MCF 10A (cell line): ENCODE measurements around the gene TFDP1. TPM values are rescaled to one million over a fixed set of nuclear protein-coding genes. Genes with fewer than 3 reads are reported as not detected.

Experiments
- BruUV-seq: library from RNA; stranded (reverse); fragments of 400-500 nt; replicated peaks from 2 replicates; lab custom pipeline; 2021; lab: Mats Ljungman, UMichigan
- CTCF ChIA-PET: fragments of 300-600 bp; sonication (Branson Sonifier 250); formaldehyde crosslinking; extraction: SDS; loops from one replicate; lab custom pipeline; 2021; ENCODE audit warnings: antibody characterized with exemption, inconsistent platforms; lab: Yijun Ruan, JAX
- POLR2A ChIA-PET: fragments of 300-600, 350-650 bp; sonication (Branson Sonifier 250); formaldehyde crosslinking; extraction: SDS; loops from one replicate; lab custom pipeline; 2020; ENCODE audit warnings: antibody characterized with exemption, inconsistent platforms; lab: Yijun Ruan, JAX
- DNase-seq: peaks from one replicate; pipeline ENCODE4 v3.0.0-alpha.2; 2018; ENCODE audit not compliant: unreplicated experiment
- H3K27ac Mint-ChIP-seq: one replicate; pipeline ENCODE4 v1.8.0; 2022; ENCODE audit warnings: mild to moderate bottlenecking, low read depth, mixed read lengths; ENCODE audit not compliant: unreplicated experiment
- H3K27me3 Mint-ChIP-seq: one replicate; pipeline ENCODE4 v1.8.0; 2022; ENCODE audit warnings: mixed read lengths; ENCODE audit not compliant: insufficient read depth, unreplicated experiment
- H3K36me3 Mint-ChIP-seq: one replicate; pipeline ENCODE4 v1.8.0; 2022; ENCODE audit warnings: mild to moderate bottlenecking, moderate library complexity, mixed read lengths; ENCODE audit not compliant: insufficient read depth, unreplicated experiment
- H3K4me1 Mint-ChIP-seq: one replicate; pipeline ENCODE4 v1.8.0; 2022; ENCODE audit warnings: mixed read lengths; ENCODE audit not compliant: insufficient read depth, unreplicated experiment
- H3K4me3 Mint-ChIP-seq: one replicate; pipeline ENCODE4 v1.8.0; 2022; ENCODE audit warnings: mild to moderate bottlenecking, moderate library complexity, mixed read lengths; ENCODE audit not compliant: unreplicated experiment
- H3K9me3 Mint-ChIP-seq: one replicate; pipeline ENCODE4 v1.8.0; 2022; ENCODE audit warnings: mixed read lengths; ENCODE audit not compliant: unreplicated experiment
- intact Hi-C: fragments of 100-400 bp; cut with micrococcal nuclease; formaldehyde crosslinking; loops from 2 replicates; pipeline ENCODE4 v1.14.1; 2022
- total RNA-seq: library from RNA; stranded (reverse); gene quantifications from 2 replicates; pipeline ENCODE4 v1.2.3, GENCODE V29; 2022
- TF ChIP-seq, protein P1 (sequence below): fragments of 200-600 bp; IDR thresholded peaks from one replicate; pipeline ENCODE4 v1.8.0; 2022; ENCODE audit warnings: antibody characterized with exemption, mild to moderate bottlenecking; ENCODE audit not compliant: unreplicated experiment

Gene TFDP1
- total RNA-seq, 1 experiment from 2014 or later = 100 TPM

DNA sequence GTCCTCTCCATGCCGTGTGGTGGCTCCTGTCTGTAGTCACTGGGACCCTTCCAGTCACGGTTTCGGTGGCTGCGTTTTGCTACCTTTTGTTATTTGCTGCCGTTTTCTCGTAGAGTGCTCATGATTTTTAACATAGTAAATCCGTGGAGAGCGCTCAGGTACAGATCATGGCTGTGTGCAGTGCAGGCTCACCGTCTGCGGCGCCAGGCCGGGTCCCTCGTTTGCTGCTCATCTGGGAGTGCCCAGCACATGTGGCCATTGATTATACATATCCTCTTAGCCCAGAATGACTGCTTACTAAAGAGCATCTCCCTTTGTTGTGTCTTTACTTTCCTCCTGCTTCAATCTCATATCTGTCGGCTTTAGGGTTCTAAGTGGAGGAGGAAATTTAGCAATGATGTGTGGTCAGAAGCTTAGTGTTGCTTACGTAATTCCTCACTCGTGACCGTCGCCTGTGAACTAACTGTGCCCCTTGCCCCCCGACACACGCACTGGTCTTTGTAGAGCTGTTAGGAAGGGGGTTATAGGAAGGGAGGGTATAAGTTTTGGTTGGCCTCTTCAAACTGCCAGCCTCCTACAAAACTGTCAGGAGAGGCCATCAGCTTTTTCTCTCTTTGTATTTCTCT, 31.8 kb downstream of the TFDP1 start:
- intact Hi-C loops = no loop called here

DNA sequence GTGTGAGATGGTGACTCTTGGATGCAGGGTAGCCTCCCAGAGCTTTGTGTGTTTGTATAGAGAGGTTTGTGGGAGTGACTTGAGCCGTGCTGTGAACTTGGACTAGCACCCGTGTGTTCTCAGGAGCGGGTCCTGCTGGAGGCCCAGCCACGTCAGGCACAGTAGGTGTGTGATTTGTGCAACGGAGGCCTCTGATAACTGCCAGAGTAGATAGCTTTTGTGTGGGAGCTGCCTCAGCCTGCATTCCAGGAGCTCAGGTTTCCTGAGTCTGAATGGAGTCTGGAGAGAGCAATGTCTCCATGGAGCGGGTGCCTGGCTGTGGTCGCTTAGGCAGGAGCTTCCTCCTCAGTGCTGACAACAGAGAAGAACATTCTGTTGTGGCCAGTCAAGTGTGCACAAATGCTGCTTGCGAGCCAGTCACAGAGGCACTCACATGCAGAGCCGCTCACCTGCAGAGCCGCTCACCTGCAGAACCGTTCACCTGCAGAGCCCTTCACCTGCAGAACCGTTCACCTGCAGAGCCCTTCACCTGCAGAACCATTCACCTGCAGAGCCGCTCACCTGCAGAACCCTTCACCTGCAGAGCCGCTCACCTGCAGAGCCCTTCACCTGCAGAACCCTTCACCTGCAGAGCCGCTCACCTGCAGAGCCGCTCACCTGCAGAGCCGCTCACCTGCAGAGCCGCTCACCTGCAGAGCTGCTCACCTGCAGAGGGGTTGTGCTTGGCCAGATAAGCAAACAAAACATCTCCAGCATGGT, 32.6 kb downstream of the TFDP1 start:
- Mint-ChIP-seq H3K4me1 (no peaks in the 10 kb centered on the region), H3K4me3 (no peak overlapping the region), H3K27ac (no peak overlapping the region), H3K36me3 (peaks cover 17% of the 10 kb centered on the region), H3K9me3 (no peaks in the 10 kb centered on the region), H3K27me3 (no peaks in the 10 kb centered on the region)
- no TSS peak for BruUV-seq
- intact Hi-C loops = no loop called here
- TF ChIP-seq, protein P1, sequence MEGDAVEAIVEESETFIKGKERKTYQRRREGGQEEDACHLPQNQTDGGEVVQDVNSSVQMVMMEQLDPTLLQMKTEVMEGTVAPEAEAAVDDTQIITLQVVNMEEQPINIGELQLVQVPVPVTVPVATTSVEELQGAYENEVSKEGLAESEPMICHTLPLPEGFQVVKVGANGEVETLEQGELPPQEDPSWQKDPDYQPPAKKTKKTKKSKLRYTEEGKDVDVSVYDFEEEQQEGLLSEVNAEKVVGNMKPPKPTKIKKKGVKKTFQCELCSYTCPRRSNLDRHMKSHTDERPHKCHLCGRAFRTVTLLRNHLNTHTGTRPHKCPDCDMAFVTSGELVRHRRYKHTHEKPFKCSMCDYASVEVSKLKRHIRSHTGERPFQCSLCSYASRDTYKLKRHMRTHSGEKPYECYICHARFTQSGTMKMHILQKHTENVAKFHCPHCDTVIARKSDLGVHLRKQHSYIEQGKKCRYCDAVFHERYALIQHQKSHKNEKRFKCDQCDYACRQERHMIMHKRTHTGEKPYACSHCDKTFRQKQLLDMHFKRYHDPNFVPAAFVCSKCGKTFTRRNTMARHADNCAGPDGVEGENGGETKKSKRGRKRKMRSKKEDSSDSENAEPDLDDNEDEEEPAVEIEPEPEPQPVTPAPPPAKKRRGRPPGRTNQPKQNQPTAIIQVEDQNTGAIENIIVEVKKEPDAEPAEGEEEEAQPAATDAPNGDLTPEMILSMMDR = no peak
- ChIA-PET CTCF (no interaction called here), POLR2A (interaction anchor here (0.7 kb wide), 1 partner anchor 76 kb away, joined by 3 read pairs; no protein-coding TSS in a partner anchor)
- no peak for DNase-seq

More for the DNA sequence above, 31.8 kb downstream of the TFDP1 start:
- H3K27ac Mint-ChIP-seq = no peak overlapping the region
- H3K36me3 Mint-ChIP-seq = peaks cover 14% of the 10 kb centered on the region
- TF ChIP-seq, protein P1 = no peak
- ChIA-PET POLR2A (interaction anchor here (0.7 kb wide), 1 partner anchor 76 kb away, joined by 3 read pairs; no protein-coding TSS in a partner anchor), CTCF (interaction anchor here (0.6 kb wide), 1 partner anchor 222 kb away, joined by 3 read pairs; no protein-coding TSS in a partner anchor)
- no peaks in the 10 kb centered on the region for H3K27me3 Mint-ChIP-seq
- no peak for DNase-seq
- no TSS peak for BruUV-seq
- H3K4me3 Mint-ChIP-seq = no peak overlapping the region
- no peaks in the 10 kb centered on the region for H3K4me1 Mint-ChIP-seq
- no peaks in the 10 kb centered on the region for H3K9me3 Mint-ChIP-seq

DNA sequence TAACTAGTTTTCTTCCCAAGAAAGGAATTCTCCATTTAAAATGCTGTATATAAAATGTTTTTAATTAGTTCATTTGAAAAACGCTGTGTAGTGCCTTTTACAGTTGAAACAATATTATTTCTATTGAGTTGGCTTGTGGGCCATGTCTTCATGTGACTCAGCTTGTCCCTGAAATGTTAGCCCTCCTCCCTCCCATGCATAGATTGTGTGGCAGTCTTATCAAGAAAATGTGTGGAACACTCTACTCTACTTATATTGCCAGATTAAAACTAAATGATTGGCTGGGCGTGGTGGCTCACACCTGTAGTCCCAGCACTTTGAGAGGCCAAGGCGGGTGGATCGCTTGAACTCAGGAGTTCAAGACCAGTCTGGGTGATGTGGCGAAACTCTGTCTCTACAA, 33.4 kb downstream of the TFDP1 start:
- Mint-ChIP-seq H3K9me3 (no peaks in the 10 kb centered on the region), H3K36me3 (peaks cover 21% of the 10 kb centered on the region), H3K4me3 (no peak overlapping the region), H3K27ac (no peak overlapping the region), H3K27me3 (no peaks in the 10 kb centered on the region), H3K4me1 (no peaks in the 10 kb centered on the region)
- TF ChIP-seq, protein P1 = no peak
- no peak for DNase-seq
- CTCF ChIA-PET = no interaction called here
- POLR2A ChIA-PET = no interaction called here
- no TSS peak for BruUV-seq
- intact Hi-C loops = no loop called here

DNA sequence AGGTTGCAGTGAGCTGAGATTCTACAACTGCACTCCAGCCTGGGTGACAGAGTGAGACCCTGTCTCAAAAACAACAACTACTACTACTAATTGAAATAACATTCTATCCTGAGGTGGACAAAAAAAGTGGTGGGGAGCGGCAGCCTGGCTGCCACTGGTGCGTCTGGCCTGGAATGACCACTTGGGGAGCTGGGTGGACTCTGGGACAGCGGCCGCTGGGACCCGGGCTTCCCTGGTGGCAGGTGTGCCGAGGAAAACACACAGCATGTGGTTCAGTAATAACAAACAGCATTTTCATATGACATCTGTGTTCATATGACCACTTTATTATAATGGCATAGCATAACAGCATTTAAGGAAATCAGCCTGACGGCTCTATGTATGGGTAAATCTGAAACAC, 33.9 kb downstream of the TFDP1 start:
- POLR2A ChIA-PET = no interaction called here
- H3K4me3 Mint-ChIP-seq = no peak overlapping the region

More for the DNA sequence above, 33.9 kb downstream of the TFDP1 start:
- TF ChIP-seq, protein P1 = no peak
- DNase-seq = no peak
- intact Hi-C loops = no loop called here
- no peaks in the 10 kb centered on the region for H3K27me3 Mint-ChIP-seq
- no peaks in the 10 kb centered on the region for H3K4me1 Mint-ChIP-seq
- no peaks in the 10 kb centered on the region for H3K9me3 Mint-ChIP-seq
- no TSS peak for BruUV-seq
- no peak overlapping the region for H3K27ac Mint-ChIP-seq
- CTCF ChIA-PET = no interaction called here
- peaks cover 26% of the 10 kb centered on the region for H3K36me3 Mint-ChIP-seq
